OCI-LY7 (cell line): Measurements from ENCODE around the gene CTNND2. TPM values are rescaled to one million over a fixed set of nuclear protein-coding genes. Genes with fewer than 3 reads are reported as not detected.
"Not testable (repeated sequence)": the region's sequence is repeated elsewhere in the genome, so short reads cannot be mapped to it uniquely, and the experiment has no call there.

ENCODE experiments used
- BruUV-seq: library from RNA; stranded (reverse); fragments of 400-500 nt; replicated peaks from 2 replicates; lab custom pipeline; 2021; lab: Mats Ljungman, UMichigan
- CTCF ChIA-PET: fragments of 300-600 bp; sonication (Branson Sonifier 250); formaldehyde crosslinking; loops from one replicate; lab custom pipeline; 2022; ENCODE audit warnings: antibody characterized with exemption; ENCODE audit not compliant: unreplicated experiment; lab: Charles Lee
- POLR2A ChIA-PET: fragments of 300-600 bp; sonication (Branson Sonifier 250); formaldehyde crosslinking; loops from one replicate; lab custom pipeline; 2022; ENCODE audit warnings: antibody characterized with exemption; lab: Charles Lee
- DNase-seq: peaks from one replicate; pipeline ENCODE4 v3.0.0-alpha.2; 2015; ENCODE audit warnings: low spot score
- H2AFZ ChIP-seq: fragments of 200-600 bp; sonication (generic), shearing (Covaris generic); 2 replicates; pipeline ENCODE4 v1.6.1; 2014; ENCODE audit warnings: mild to moderate bottlenecking, antibody characterized with exemption, low read length, moderate library complexity
- H3K27ac ChIP-seq: fragments of 200-600 bp; sonication (generic); 2 replicates; pipeline ENCODE4 v1.5.1; 2014; ENCODE audit warnings: mixed run types, low read depth, mild to moderate bottlenecking, moderate library complexity, low read length, inconsistent platforms; ENCODE audit not compliant: poor library complexity, severe bottlenecking
- H3K36me3 ChIP-seq: fragments of 200-600 bp; sonication (generic); 2 replicates; pipeline ENCODE4 v1.6.1; 2014; ENCODE audit warnings: mild to moderate bottlenecking, antibody characterized with exemption, low read length, moderate library complexity, mixed read lengths; ENCODE audit not compliant: insufficient read depth
- H3K4me1 ChIP-seq: fragments of 200-600 bp; sonication (generic); 2 replicates; pipeline ENCODE4 v1.5.1; 2014; ENCODE audit warnings: mild to moderate bottlenecking, low read length; ENCODE audit not compliant: insufficient read depth, poor library complexity, severe bottlenecking
- H3K4me2 ChIP-seq: fragments of 200-600 bp; sonication (generic); 2 replicates; pipeline ENCODE4 v1.6.1; 2014; ENCODE audit warnings: mild to moderate bottlenecking, low read length
- H3K4me3 ChIP-seq: fragments of 200-600 bp; sonication (generic); 2 replicates; pipeline ENCODE4 v1.5.1; 2014; ENCODE audit warnings: mild to moderate bottlenecking, low read depth, low read length; ENCODE audit not compliant: poor library complexity, severe bottlenecking
- H3K79me2 ChIP-seq: fragments of 200-600 bp; sonication (generic); 2 replicates; pipeline ENCODE4 v1.6.1; 2016; ENCODE audit warnings: low read depth, mild to moderate bottlenecking, low read length, moderate library complexity, mixed read lengths; ENCODE audit not compliant: insufficient read depth
- H3K9me2 ChIP-seq: fragments of 200-600 bp; sonication (generic); 2 replicates; pipeline ENCODE4 v1.6.1; 2016; ENCODE audit warnings: mild to moderate bottlenecking, low read length, mixed read lengths; ENCODE audit not compliant: insufficient read depth
- H3K9me3 ChIP-seq: fragments of 200-600 bp; sonication (generic); 2 replicates; pipeline ENCODE4 v1.6.1; 2014; ENCODE audit warnings: mild to moderate bottlenecking, mixed run types, low read length, mixed read lengths
- H4K20me1 ChIP-seq: fragments of 200-600 bp; sonication (generic); 2 replicates; pipeline ENCODE4 v1.6.1; 2014; ENCODE audit warnings: mild to moderate bottlenecking, antibody characterized with exemption, low read length, moderate library complexity, mixed read lengths; ENCODE audit not compliant: insufficient read depth
- CTCF ChIP-seq: fragments of 200-600 bp; sonication (generic); conservative IDR thresholded peaks from 2 replicates; pipeline ENCODE4 v1.5.1; 2014; ENCODE audit warnings: mild to moderate bottlenecking, antibody characterized with exemption, low read length, moderate library complexity, mixed read lengths
- EZH2phosphoT487 ChIP-seq: fragments of 200-600 bp; sonication (generic); IDR thresholded peaks from 2 replicates; pipeline ENCODE4 v1.6.1; 2018; ENCODE audit warnings: low read depth, borderline replicate concordance, mild to moderate bottlenecking, mixed run types, antibody characterized with exemption, low read length, moderate library complexity, mixed read lengths
- intact Hi-C: fragments of 100-400 bp; cut with micrococcal nuclease; formaldehyde crosslinking; loops from one replicate; pipeline ENCODE4 v1.10.0; 2022; ENCODE audit not compliant: unreplicated experiment
- total RNA-seq, 2 experiments: library from RNA; depleted of rRNA in 1 of 2; stranded (reverse); fragments of >200 nt in 1 of 2; shearing (Covaris generic) in 1 of 2; gene quantifications; 2 replicates each; pipeline ENCODE4 v1.2.3, GENCODE V29; 2014 to 2022

CTNND2 gene
- total RNA-seq, 2 experiments from 2014 or later = not detected

DNA sequence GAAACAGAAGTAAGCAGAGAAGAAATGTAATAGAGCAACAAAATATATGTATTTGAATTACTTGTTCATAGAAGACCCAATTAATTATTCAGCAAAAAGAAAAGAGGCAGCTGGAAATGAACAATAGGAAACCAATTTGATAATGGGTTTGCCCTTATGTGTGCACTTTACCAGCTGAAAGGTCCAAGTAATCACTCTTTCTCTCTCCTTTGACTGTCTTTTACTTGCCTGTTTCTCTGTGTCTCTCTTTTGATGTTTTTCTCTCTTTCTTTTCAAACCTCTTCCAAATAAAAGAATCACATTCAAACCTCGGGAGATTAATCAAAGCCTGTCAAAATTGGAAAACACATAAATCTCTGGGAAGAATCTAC is 51.5 kb downstream of the CTNND2 start:
- intact Hi-C loops = no loop called here
- Histone ChIP-seq H3K36me3 (no peaks in the 10 kb centered on the region), H3K9me2 (no peaks in the 10 kb centered on the region), H3K4me3 (no peak overlapping the region), H3K4me2 (no peak overlapping the region), H3K9me3 (no peaks in the 10 kb centered on the region), H3K79me2 (no peaks in the 10 kb centered on the region), H2AFZ (no peak overlapping the region), H4K20me1 (no peaks in the 10 kb centered on the region), H3K27ac (no peak overlapping the region), H3K4me1 (no peaks in the 10 kb centered on the region)
- no peak for DNase-seq
- no peak for TF ChIP-seq EZH2phosphoT487
- TF ChIP-seq CTCF = no peak
- ChIA-PET CTCF (no interaction called here), POLR2A (no interaction called here)
- BruUV-seq = no TSS peak

DNA sequence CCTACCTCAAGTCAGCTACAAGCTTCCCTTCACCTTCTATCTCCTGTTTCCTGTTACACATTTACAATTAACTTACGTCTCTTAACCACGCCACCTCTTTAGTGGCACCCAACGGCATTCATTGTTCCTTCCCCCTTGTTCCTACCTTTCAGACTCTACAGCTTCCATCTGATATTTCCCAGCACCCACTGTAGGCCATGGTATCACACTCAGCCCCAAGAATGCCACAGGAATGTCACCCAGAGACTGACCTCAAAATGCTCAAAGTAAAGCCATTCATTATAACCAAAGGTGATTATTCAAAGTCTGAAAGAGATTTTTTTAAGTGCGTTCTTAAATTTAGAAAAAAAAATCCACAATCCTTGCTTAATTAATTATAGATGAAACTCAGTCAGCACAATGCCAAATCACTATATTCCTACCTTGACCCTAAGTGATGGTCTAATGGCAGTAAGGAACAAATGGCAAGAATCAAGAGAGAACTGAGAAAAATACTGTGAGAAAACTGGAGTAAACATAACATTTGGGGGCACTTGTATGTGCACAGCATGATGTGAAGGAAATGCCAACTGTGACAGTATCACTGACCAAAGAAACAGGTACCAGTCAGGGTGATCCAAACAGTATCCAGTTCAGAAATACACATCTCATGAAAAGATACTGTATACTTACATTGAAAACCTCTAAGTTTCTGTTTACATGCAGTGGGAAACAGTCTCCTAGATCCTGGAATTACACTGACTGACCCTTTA is 52.1 kb downstream of the CTNND2 start:
- no peaks in the 10 kb centered on the region for H4K20me1 ChIP-seq
- H3K9me3 ChIP-seq = no peaks in the 10 kb centered on the region
- H3K79me2 ChIP-seq = no peaks in the 10 kb centered on the region
- H3K9me2 ChIP-seq = no peaks in the 10 kb centered on the region
- H2AFZ ChIP-seq = no peak overlapping the region
- H3K4me1 ChIP-seq = no peaks in the 10 kb centered on the region
- DNase-seq = no peak
- no peak overlapping the region for H3K4me2 ChIP-seq
- no peak overlapping the region for H3K4me3 ChIP-seq
- intact Hi-C loops = no loop called here
- H3K27ac ChIP-seq = no peak overlapping the region
- POLR2A ChIA-PET = interaction anchor here (0.7 to 2.4 kb wide), 2 partner anchors 9 to 785 kb away, joined by 3 to 7 read pairs; no protein-coding TSS in a partner anchor
- H3K36me3 ChIP-seq = no peaks in the 10 kb centered on the region
- TF ChIP-seq EZH2phosphoT487 (no peak), CTCF (no peak)
- CTCF ChIA-PET = no interaction called here
- no TSS peak for BruUV-seq

DNA sequence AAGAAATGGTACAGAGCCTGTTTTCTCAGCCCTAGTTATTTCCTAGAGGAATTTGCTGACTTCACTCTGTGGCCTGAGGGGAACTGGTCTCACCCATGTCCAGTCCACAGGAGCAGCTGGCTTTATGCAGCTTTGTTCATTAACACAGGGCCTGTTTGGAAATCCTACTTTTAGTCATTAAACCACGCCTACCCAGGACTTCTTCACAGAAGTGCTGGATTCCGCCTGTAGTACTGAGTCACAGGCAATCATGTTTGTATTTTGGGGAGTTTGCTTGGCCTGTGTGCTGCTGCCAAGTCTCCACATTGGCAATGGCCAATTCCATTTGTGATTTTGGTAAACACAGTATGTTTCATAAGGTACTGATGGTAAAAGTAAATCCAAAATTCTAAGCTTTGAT is 52.8 kb downstream of the CTNND2 start:
- Histone ChIP-seq H4K20me1 (no peaks in the 10 kb centered on the region), H3K9me3 (no peaks in the 10 kb centered on the region), H3K4me1 (no peaks in the 10 kb centered on the region), H3K79me2 (no peaks in the 10 kb centered on the region), H3K36me3 (no peaks in the 10 kb centered on the region), H3K27ac (no peak overlapping the region), H3K9me2 (no peaks in the 10 kb centered on the region), H2AFZ (no peak overlapping the region), H3K4me2 (no peak overlapping the region), H3K4me3 (no peak overlapping the region)
- TF ChIP-seq CTCF (no peak), EZH2phosphoT487 (no peak)
- no peak for DNase-seq
- no TSS peak for BruUV-seq
- intact Hi-C loops = no loop called here
- ChIA-PET POLR2A (interaction anchor here (0.7 to 2.4 kb wide), 2 partner anchors 9 to 784 kb away, joined by 3 to 7 read pairs; no protein-coding TSS in a partner anchor), CTCF (no interaction called here)

GRCh38 chr5:11828566-11828965 is 75.7 kb downstream of the CTNND2 start:
- POLR2A ChIA-PET, H2AFZ ChIP-seq, H3K36me3 ChIP-seq, H3K9me3 ChIP-seq, H3K4me1 ChIP-seq, H3K79me2 ChIP-seq, H3K4me3 ChIP-seq, H4K20me1 ChIP-seq, H3K27ac ChIP-seq, BruUV-seq, CTCF ChIA-PET, DNase-seq, H3K4me2 ChIP-seq, H3K9me2 ChIP-seq, intact Hi-C loops: not testable (repeated sequence)
